Hematopoietic multipotent progenitor cell treated with erythropoietin and hydrocortisone succinate and interleukin-3 and kit ligand, for 8 days (in vitro differentiated cells): ENCODE data around the gene STAG1.
"Not testable (repeated sequence)": the region's sequence is repeated elsewhere in the genome, so short reads cannot be mapped to it uniquely, and the experiment has no call there.

ENCODE experiments used
- DNase-seq: peaks from one replicate; pipeline ENCODE4 v3.0.0-alpha.2; 2015

STAG1 gene

GRCh38 chr3:136577791-136578190, 174.4 kb downstream of the STAG1 start:
- DNase-seq: peak; percentile 74

- no peak for DNase-seq
Measured at GRCh38 chr3:136576279-136577009, 175.7 kb downstream of the STAG1 start.

GRCh38 chr3:136567599-136568188, 184.5 kb downstream of the STAG1 start:
- no peak for DNase-seq

GRCh38 chr3:136564962-136565361, 187.2 kb downstream of the STAG1 start:
- DNase-seq: not testable (repeated sequence)

GRCh38 chr3:136562026-136562425, 190.2 kb downstream of the STAG1 start:
- no peak for DNase-seq

GRCh38 chr3:136559896-136560295, 192.3 kb downstream of the STAG1 start:
- no peak for DNase-seq

- not testable (repeated sequence) for DNase-seq
Measured at GRCh38 chr3:136549461-136549860, 202.7 kb downstream of the STAG1 start.

GRCh38 chr3:136547293-136547692, 204.9 kb downstream of the STAG1 start:
- no peak for DNase-seq

- peak; percentile 57 for DNase-seq
Measured at GRCh38 chr3:136546720-136547119, 205.5 kb downstream of the STAG1 start.

GRCh38 chr3:136545664-136546268, 206.4 kb downstream of the STAG1 start:
- peak; percentile 22 for DNase-seq

- no peak for DNase-seq
Measured at GRCh38 chr3:136544532-136544931, 207.6 kb downstream of the STAG1 start.

- DNase-seq: peak; percentile 32
Measured at GRCh38 chr3:136543385-136543784, 208.8 kb downstream of the STAG1 start.

GRCh38 chr3:136535906-136536305, 216.3 kb downstream of the STAG1 start:
- no peak for DNase-seq

GRCh38 chr3:136532766-136533165, 219.4 kb downstream of the STAG1 start:
- no peak for DNase-seq

- DNase-seq: peak; percentile 8
Measured at GRCh38 chr3:136518102-136518501, 234.1 kb downstream of the STAG1 start.

GRCh38 chr3:136516656-136517055, 235.5 kb downstream of the STAG1 start:
- no peak for DNase-seq

- no peak for DNase-seq
Measured at GRCh38 chr3:136516095-136516494, 236.1 kb downstream of the STAG1 start.

GRCh38 chr3:136514533-136514932, 237.6 kb downstream of the STAG1 start:
- not testable (repeated sequence) for DNase-seq

- no peak for DNase-seq
Measured at GRCh38 chr3:136513367-136513766, 238.8 kb downstream of the STAG1 start.

- DNase-seq: no peak
Measured at GRCh38 chr3:136512381-136512780, 239.8 kb downstream of the STAG1 start.

GRCh38 chr3:136505676-136506075, 246.5 kb downstream of the STAG1 start:
- no peak for DNase-seq

- DNase-seq: no peak
Measured at GRCh38 chr3:136503056-136503455, 249.1 kb downstream of the STAG1 start.

GRCh38 chr3:136498919-136499447, 253.2 kb downstream of the STAG1 start:
- DNase-seq: no peak

GRCh38 chr3:136495213-136495612, 257.0 kb downstream of the STAG1 start:
- DNase-seq: no peak
